ENCODE data around the gene GBE1. TPM values are rescaled to one million over a fixed set of nuclear protein-coding genes. Genes with fewer than 3 reads are reported as not detected.
"Not testable (repeated sequence)": the region's sequence is repeated elsewhere in the genome, so short reads cannot be mapped to it uniquely, and the experiment has no call there.

Gene GBE1
- total RNA-seq, 2 experiments from 2014 or later, result 37.5 to 41.1 TPM

DNA sequence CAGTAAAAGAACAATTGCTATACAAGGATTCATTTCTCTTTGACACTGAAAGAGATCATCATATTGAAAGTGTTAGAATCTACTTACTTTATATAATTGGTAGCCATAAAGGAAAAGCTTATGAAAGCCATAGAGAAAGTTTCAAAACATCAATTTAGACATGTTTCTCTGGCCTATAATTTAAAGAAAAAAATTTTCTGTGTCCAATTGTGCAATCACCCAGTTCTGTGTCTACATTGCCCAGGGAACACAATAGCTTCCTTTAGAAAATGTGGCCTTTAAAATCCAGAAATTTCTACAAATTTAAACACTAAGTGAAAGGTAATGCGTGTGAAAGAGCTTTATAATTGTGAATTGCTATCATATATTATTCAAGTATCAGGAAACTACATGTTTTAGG, 259.2 kb downstream of the GBE1 start:
- Mint-ChIP-seq H3K9me3 (no peaks in the 10 kb centered on the region), H3K4me3 (no peak overlapping the region), H3K4me1 (no peaks in the 10 kb centered on the region), H3K27me3 (no peaks in the 10 kb centered on the region), H3K27ac (no peak overlapping the region), H3K36me3 (peaks cover 11% of the 10 kb centered on the region)
- ATAC-seq (ENCODE audit: low read depth), result no peak
- POLR2A ChIA-PET, result no interaction called here
- DNase-seq, result no peak

DNA sequence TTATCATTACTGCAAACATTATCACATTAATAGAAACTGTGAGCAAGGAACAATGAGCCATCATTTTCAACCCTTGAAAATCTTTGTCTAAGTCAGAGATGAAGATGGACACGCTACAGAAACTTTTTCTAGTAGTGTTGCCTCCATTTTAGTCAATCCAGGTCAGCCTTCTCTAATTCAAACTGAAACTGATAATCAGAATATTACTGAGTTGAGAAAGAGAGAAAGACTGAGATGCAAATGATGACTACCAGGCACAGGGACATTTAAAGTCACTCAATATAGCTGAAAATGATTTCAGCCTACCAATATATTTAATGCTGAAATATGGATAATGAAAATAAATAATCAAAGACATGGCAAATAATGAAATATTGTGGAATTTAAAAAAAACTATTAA, 261.4 kb downstream of the GBE1 start:
- Mint-ChIP-seq H3K36me3 (peaks cover 11% of the 10 kb centered on the region), H3K9me3 (no peaks in the 10 kb centered on the region), H3K4me1 (no peaks in the 10 kb centered on the region), H3K4me3 (no peak overlapping the region), H3K27ac (no peak overlapping the region), H3K27me3 (no peaks in the 10 kb centered on the region)
- ATAC-seq (ENCODE audit: low read depth) (no peak), DNase-seq (no peak)
- POLR2A ChIA-PET, result no interaction called here

DNA sequence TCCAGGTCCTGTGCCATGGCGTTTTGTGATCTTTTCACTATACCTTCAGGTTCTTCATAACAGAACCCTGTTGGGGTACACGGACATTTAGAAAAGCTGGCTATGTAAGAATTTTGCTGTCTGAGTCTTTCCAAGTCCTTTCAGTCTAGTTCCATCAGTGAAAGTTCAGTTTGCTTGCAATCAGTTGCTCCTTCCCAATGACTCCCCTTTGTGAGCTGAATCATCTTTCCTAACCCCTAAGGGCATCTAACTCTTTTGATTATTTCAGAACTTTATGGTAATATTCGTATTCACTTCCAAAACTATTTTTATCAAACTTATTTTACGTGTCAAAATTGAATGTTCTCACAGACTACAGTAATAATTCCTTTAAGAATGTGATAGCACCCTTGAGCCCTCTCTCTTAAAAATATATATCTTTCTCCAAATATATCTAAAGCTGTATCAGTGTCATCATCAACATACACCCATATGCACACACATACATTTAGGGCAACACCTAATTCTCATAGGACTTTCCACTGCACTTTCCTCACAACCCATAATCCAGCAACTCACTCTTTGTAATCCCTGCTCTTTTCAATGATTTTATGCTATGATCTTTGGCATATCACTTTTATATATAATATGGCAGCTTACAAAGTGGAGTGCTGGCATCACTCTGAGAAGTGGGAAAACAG, 263.7 kb downstream of the GBE1 start:
- Mint-ChIP-seq H3K36me3 (peaks cover 5% of the 10 kb centered on the region), H3K4me1 (no peaks in the 10 kb centered on the region), H3K27me3 (peaks cover 1% of the 10 kb centered on the region), H3K9me3 (no peaks in the 10 kb centered on the region), H3K4me3 (no peak overlapping the region), H3K27ac (no peak overlapping the region)
- DNase-seq (no peak), ATAC-seq (ENCODE audit: low read depth) (no peak)
- POLR2A ChIA-PET, result no interaction called here

DNA sequence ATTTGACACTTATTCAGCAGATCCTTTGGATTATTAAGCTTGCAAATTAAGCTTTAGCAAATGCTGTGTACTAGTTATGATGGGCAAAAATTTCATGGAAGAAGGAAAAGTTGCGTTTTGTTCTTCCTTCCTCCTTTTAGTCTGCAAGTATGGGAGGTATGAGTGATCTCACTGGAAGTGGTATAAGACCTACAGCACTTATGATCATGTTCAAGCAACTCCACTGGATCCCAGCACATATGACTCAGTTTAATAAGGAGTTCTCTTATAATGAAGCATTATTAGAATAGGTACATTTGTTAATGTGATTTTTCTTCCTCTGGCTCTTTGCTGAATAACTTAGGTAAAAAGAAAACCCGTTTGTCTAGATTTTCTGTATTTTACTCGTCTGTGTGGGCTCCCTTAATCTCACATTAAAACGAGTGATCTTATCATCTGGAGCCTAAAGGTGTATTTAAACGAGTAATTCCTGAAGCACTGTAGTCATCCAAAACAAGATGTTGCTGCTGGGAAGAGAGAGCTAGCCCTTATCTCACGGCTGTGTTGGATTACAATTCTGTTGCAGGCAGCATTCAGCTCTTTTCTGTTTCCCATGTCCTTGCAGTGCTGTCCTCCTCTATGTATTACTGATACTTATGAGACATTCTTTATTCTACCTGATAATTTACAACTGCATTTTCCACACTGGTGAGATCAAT, 264.9 kb downstream of the GBE1 start:
- POLR2A ChIA-PET, result no interaction called here
- Mint-ChIP-seq H3K27me3 (peaks cover 1% of the 10 kb centered on the region), H3K4me3 (no peak overlapping the region), H3K4me1 (no peaks in the 10 kb centered on the region), H3K36me3 (peaks cover 3% of the 10 kb centered on the region), H3K27ac (no peak overlapping the region), H3K9me3 (no peaks in the 10 kb centered on the region)
- DNase-seq (no peak), ATAC-seq (ENCODE audit: low read depth) (no peak)

DNA sequence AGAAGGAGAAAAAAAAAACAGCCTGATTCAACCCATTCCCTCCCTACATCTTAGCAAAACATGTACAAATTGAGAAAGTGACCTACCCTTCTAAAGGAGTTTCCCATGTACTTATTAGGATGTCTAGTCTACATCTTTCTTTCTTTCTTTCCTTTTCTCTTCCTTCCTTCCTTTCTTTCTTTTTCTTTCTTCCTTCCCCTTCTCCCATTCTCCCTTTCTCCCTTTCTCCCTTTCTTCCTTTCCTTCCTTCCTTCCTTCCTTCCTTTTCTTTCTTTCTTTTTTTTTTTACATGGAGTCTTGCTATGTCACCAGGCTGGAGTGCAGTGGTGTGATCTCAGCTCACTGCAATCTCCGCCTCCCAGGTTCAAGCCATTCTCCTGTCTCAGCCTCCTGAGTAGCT, 269.0 kb downstream of the GBE1 start:
- H3K4me3 Mint-ChIP-seq; H3K9me3 Mint-ChIP-seq; DNase-seq; H3K27ac Mint-ChIP-seq; H3K4me1 Mint-ChIP-seq; H3K27me3 Mint-ChIP-seq; H3K36me3 Mint-ChIP-seq; ATAC-seq (ENCODE audit: low read depth); POLR2A ChIA-PET: not testable (repeated sequence)

DNA sequence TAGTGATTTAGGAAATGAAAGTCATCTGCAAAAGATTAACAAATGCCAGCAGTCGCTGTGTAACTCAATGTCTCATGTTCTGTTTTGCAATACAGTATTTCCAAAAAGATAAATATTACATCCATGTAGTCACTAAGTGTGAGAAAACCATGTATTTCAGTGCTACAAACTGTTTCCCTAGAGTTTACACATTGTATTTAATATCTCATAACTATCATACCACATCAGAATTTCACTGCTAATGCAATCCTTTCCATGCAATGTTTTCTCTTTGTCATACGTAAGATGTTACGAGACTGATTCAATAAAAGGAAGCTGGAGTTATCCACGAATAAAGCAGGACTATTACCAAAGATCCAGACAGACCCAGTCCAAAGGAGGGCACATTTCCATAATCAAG, 269.4 kb downstream of the GBE1 start:
- H3K36me3 Mint-ChIP-seq, result no peaks in the 10 kb centered on the region
- H3K27ac Mint-ChIP-seq, result no peak overlapping the region
- H3K9me3 Mint-ChIP-seq, result no peaks in the 10 kb centered on the region
- peaks cover 1% of the 10 kb centered on the region for H3K27me3 Mint-ChIP-seq
- DNase-seq (no peak), ATAC-seq (ENCODE audit: low read depth) (no peak)
- H3K4me3 Mint-ChIP-seq, result no peak overlapping the region
- POLR2A ChIA-PET, result no interaction called here
- H3K4me1 Mint-ChIP-seq, result no peaks in the 10 kb centered on the region

DNA sequence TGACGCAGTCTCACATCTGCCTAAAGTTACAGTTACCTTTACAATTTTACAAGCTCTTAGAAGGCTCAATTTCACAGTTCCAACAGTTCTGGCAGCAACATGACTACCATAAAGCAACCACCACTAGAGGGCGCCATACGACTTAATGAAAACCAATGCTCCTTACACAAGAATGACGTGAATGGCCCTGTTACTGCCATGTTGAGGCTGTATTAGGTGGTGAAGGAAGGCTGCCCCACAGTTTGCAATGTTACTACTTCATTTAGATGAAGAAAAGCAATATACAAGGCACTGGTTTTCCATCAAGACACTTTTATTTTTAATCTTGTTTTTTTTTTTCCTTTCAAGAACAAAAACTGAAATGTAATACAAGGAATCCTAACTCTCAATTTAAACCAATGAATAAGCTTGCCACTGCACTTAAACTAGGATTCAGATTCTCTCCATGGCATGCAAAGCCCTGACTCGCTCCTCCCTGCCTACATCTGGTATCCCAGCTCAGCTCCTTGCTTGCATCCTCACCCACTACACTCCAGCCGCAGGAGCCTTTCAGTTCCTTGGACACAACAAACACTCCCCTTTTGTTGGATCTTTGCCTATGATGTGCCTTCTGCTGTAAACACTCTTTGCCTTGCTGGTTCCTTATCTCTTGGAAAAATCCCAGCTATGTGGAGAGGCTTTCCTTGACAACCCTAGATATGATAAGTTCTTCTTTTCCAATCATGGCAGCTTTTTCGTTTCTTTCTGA, 270.7 kb downstream of the GBE1 start:
- peaks cover 1% of the 10 kb centered on the region for H3K9me3 Mint-ChIP-seq
- H3K36me3 Mint-ChIP-seq, result no peaks in the 10 kb centered on the region
- ATAC-seq (ENCODE audit: low read depth), result peak; percentile 82
- H3K4me3 Mint-ChIP-seq, result no peak overlapping the region
- POLR2A ChIA-PET, result no interaction called here
- H3K27ac Mint-ChIP-seq, result no peak overlapping the region
- DNase-seq, result peak; percentile 49
- peaks cover 1% of the 10 kb centered on the region for H3K27me3 Mint-ChIP-seq
- no peaks in the 10 kb centered on the region for H3K4me1 Mint-ChIP-seq

DNA sequence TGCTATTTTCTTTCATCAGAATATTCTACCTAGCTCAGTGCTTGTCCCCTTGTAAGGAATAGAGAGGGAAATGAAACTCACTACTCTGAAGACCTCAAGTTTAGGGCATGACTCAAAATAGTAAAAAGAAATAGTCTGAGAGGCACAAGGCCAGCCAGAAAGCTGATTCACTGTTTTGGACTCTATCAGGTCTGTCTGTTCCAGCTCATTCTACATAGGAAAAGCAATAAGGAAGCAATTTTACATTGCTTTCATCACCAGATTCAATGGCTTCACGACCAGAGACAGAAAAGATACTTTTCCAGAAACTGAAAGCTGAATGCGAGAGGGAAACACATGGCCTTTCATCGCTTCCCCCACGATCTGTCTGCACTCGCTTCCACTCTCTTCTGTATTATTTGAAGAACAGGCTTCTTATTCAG, 276.0 kb downstream of the GBE1 start:
- H3K4me1 Mint-ChIP-seq, result no peaks in the 10 kb centered on the region
- POLR2A ChIA-PET, result no interaction called here
- DNase-seq, result no peak
- H3K27me3 Mint-ChIP-seq, result no peaks in the 10 kb centered on the region
- peaks cover 1% of the 10 kb centered on the region for H3K9me3 Mint-ChIP-seq
- no peaks in the 10 kb centered on the region for H3K36me3 Mint-ChIP-seq
- H3K4me3 Mint-ChIP-seq, result no peak overlapping the region
- no peak overlapping the region for H3K27ac Mint-ChIP-seq
- ATAC-seq (ENCODE audit: low read depth), result no peak

DNA sequence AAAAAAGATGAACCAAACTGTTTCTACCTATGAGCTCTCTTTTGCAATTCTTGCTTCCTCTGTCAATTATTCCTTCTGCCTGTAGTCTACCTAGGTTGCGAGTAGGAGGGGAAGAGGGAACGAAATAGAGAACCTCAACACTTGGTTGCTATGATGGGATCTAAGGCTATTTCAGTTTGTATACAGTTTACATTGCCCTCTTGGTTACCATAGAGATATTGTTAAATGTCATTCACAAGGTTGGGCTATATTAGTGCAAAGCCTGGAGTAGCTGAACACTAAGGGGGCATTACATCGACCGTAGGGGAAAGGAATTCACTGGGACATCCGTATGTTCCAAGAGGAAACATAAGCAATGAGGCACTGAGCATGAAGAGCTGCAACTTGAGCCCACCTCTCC, 276.9 kb downstream of the GBE1 start:
- H3K36me3 Mint-ChIP-seq, result no peaks in the 10 kb centered on the region
- POLR2A ChIA-PET, result no interaction called here

DNA sequence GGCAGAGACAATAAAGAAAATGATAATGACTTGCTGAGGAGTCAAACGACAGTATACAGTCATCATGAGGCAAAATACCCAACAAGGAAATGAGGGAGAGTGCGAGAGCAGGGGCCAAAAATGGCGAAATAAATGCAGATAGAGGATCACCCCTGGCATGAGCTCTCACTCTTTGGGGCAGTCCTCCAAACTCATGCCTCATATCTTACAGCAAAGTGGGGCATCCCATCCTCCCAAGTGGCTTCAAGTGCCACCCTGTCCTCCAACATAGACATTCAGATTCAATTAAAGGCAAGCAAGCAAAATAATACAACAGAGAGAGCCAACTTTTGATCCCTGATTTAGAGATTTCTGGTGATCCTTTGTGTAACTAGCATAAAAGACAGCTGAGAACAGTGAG, 278.4 kb downstream of the GBE1 start:
- ATAC-seq (ENCODE audit: low read depth) (no peak), DNase-seq (no peak)
- Mint-ChIP-seq H3K27me3 (no peaks in the 10 kb centered on the region), H3K4me3 (no peak overlapping the region), H3K4me1 (no peaks in the 10 kb centered on the region), H3K9me3 (peaks cover 1% of the 10 kb centered on the region), H3K27ac (no peak overlapping the region), H3K36me3 (no peaks in the 10 kb centered on the region)
- POLR2A ChIA-PET, result no interaction called here

More for the DNA sequence above, 276.9 kb downstream of the GBE1 start:
- Mint-ChIP-seq H3K9me3 (peaks cover 1% of the 10 kb centered on the region), H3K4me1 (no peaks in the 10 kb centered on the region), H3K4me3 (no peak overlapping the region), H3K27me3 (no peaks in the 10 kb centered on the region), H3K27ac (no peak overlapping the region)
- DNase-seq, result no peak
- ATAC-seq (ENCODE audit: low read depth), result no peak

DNA sequence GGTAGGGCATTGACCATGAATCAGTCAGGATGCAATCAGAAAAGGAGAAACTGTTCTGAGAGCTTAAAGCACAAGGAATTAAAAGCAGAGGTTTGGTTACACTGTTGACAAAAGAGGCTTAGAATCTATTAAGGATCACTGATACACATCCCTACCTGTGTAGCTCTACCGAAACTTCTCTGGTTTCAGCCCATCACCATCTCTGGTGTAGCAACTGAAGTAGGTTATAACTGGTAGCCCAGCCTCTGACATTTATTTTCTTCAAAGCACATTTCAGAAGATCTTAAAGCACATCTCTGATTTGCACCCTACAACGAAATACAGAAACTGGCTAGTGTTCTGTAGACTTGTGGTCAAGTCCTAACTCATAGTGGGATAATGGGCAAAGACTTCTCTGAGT, 283.7 kb downstream of the GBE1 start:
- Mint-ChIP-seq H3K4me3 (no peak overlapping the region), H3K4me1 (no peaks in the 10 kb centered on the region), H3K27ac (no peak overlapping the region), H3K27me3 (peaks cover 4% of the 10 kb centered on the region), H3K36me3 (no peaks in the 10 kb centered on the region), H3K9me3 (peaks cover 1% of the 10 kb centered on the region)
- DNase-seq, result no peak
- no peak for ATAC-seq (ENCODE audit: low read depth)
- POLR2A ChIA-PET, result no interaction called here

DNA sequence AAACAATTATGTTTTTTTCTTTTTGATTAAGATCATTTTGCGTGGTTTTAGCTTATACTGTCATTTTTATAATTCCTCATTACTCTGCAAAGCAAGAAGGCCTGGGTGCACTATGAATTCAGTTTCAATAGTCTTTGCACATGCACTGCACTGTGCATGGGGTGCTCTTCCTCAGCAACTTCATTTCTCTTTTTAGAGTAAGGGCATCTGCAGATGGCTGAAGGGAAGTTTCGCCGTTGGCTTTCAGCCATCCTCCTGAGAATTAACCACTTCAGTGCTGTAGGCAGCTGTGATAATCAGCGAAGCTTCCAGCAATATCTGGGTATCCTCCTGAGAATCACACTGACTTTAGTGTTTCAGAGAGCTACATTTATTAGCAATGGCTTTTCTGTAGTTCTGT, 284.8 kb downstream of the GBE1 start:
- ATAC-seq (ENCODE audit: low read depth), result no peak
- Mint-ChIP-seq H3K4me3 (no peak overlapping the region), H3K36me3 (no peaks in the 10 kb centered on the region)

DNA sequence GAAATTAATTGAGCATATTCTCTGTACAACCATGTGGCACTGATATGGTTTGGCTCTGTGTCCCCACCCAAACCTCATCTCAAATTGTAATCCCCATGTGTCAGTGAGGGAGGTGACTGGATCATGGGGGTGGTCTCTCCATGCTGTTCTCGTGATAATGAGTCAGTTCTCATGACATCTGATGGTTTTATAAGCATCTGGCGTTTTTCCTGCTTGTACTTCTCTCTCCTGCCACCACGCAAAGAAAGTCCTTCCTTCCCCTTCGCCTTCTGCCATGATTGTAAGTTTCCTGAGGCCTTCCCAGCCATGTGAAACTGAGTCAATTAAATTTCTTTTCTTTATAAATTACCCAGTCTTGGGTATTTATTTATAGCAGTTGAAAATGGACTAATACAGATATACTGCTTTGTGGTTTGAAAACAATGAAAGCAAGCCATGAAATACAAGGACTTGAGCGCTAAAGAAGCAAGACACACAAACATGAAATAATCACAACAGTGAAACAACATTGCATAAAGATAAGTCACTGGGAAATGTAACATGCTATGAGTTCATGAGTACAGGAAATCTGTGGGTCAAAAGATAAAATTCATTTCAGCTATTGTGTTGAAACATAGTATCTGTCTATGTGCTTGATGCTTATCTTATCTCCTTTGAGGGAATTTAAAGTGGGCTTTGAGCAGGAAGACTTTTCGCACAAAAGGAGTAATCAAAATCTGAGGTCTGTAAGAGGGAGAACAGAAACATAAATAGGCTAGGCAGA, 288.7 kb downstream of the GBE1 start:
- DNase-seq, result no peak
- Mint-ChIP-seq H3K27me3 (peaks cover 5% of the 10 kb centered on the region), H3K4me1 (no peaks in the 10 kb centered on the region), H3K36me3 (no peaks in the 10 kb centered on the region), H3K4me3 (no peak overlapping the region), H3K9me3 (peaks cover 1% of the 10 kb centered on the region), H3K27ac (no peak overlapping the region)
- ATAC-seq (ENCODE audit: low read depth), result no peak
- POLR2A ChIA-PET, result no interaction called here

More for the DNA sequence above, 284.8 kb downstream of the GBE1 start:
- POLR2A ChIA-PET, result no interaction called here
- Mint-ChIP-seq H3K4me1 (no peaks in the 10 kb centered on the region), H3K27ac (no peak overlapping the region), H3K9me3 (peaks cover 1% of the 10 kb centered on the region), H3K27me3 (peaks cover 5% of the 10 kb centered on the region)
- no peak for DNase-seq

All from activated naive CD8-positive, alpha-beta T cell treated with anti-CD3 and anti-CD28 coated beads, Interleukin-2, amount 10 ng/mL, durations not matched to agents 7 days and 5 days (primary cell).